ENCODE results near the gene STX16. TPM values are rescaled to one million over a fixed set of nuclear protein-coding genes. Genes with fewer than 3 reads are reported as not detected.

STX16 gene
- total RNA-seq, 4 donors from 2014 or later = 70.2 to 148 (median 85.9) TPM

GRCh38 chr20:58688840-58689239, 37.8 kb downstream of the STX16 start:
- Histone ChIP-seq H3K27me3 (no peaks in the 10 kb centered on the region), H3K36me3 (peaks cover 0 to 19% (median 0%) of the 10 kb centered on the region in 3 donors), H3K4me1 (peaks cover 6 to 38% (median 13%) of the 10 kb centered on the region in 4 donors), H3K4me3 (no peak overlapping the region), H3K9me3 (no peaks in the 10 kb centered on the region), H3K27ac (no peak overlapping the region)
- 44 to 54% methylated on average over 6 of the region's 6 CpGs for WGBS, 2 donors
- TF ChIP-seq POLR2A (IDR thresholded peaks at IDR 0.05) (no peak), EP300 (IDR thresholded peaks at IDR 0.05) (no peak), CTCF (IDR thresholded peaks at IDR 0.05) (no peak)
- DNase-seq (ENCODE audit: low spot score in 2 of 2) = no peak

- DNase-seq (ENCODE audit: low spot score in 2 of 2) = peak in 1 of 2 donors; percentile 56
- Histone ChIP-seq H3K27ac (peak overlapping the region; percentile 87 to 98 (median 92)), H3K4me3 (no peak overlapping the region), H3K9me3 (no peaks in the 10 kb centered on the region), H3K27me3 (no peaks in the 10 kb centered on the region), H3K4me1 (peaks cover 6 to 47% (median 21%) of the 10 kb centered on the region in 4 donors), H3K36me3 (peaks cover 0 to 13% (median 0%) of the 10 kb centered on the region in 3 donors)
- TF ChIP-seq POLR2A (IDR thresholded peaks at IDR 0.05) = peak in 1 of 2 donors; percentile 21
- TF ChIP-seq CTCF (IDR thresholded peaks at IDR 0.05) = no peak
- peak; percentile 70 to 91 for TF ChIP-seq EP300 (IDR thresholded peaks at IDR 0.05)
- WGBS, 2 donors = 25 to 28% methylated on average over 7 of the region's 7 CpGs
Measured at GRCh38 chr20:58690396-58691135, 39.5 kb downstream of the STX16 start.

GRCh38 chr20:58691773-58692578, 40.9 kb downstream of the STX16 start:
- Histone ChIP-seq H3K27me3 (no peaks in the 10 kb centered on the region), H3K4me3 (peak overlapping the region in 1 of 4 donors; percentile 36), H3K27ac (peak overlapping the region; percentile 87 to 98 (median 92)), H3K9me3 (no peaks in the 10 kb centered on the region), H3K4me1 (peaks cover 6 to 47% (median 21%) of the 10 kb centered on the region in 4 donors), H3K36me3 (peaks cover 0 to 20% (median 0%) of the 10 kb centered on the region in 3 donors)
- peak in 1 of 2 donors; percentile 56 for DNase-seq (ENCODE audit: low spot score in 2 of 2)
- WGBS, 2 donors = 52 to 67% methylated on average over 22 to 31 of the region's 31 CpGs
- TF ChIP-seq EP300 (IDR thresholded peaks at IDR 0.05) = peak in 1 of 2 donors; percentile 38
- no peak for TF ChIP-seq POLR2A (IDR thresholded peaks at IDR 0.05)

- Histone ChIP-seq H3K27me3 (no peaks in the 10 kb centered on the region), H3K27ac (peak within 1 kb of the TSS; percentile 87 to 98 (median 92)), H3K36me3 (peaks cover 0 to 27% (median 2%) of the 10 kb centered on the region in 3 donors), H3K4me3 (peak within 1 kb of the TSS; percentile 41 to 71 (median 46)), H3K4me1 (peaks cover 6 to 47% (median 21%) of the 10 kb centered on the region in 4 donors), H3K9me3 (no peaks in the 10 kb centered on the region)
- WGBS, 2 donors = 0 to 1% methylated on average over 31 to 46 of the region's 93 CpGs
- TF ChIP-seq POLR2A (IDR thresholded peaks at IDR 0.05) (peak in 1 of 2 donors; percentile 26), EP300 (IDR thresholded peaks at IDR 0.05) (no peak), CTCF (IDR thresholded peaks at IDR 0.05) (peak in 4 of 5 experiments; percentile 21 to 74 (median 64))
- DNase-seq (ENCODE audit: low spot score in 2 of 2) = peak in 1 of 2 donors; percentile 37
Measured at GRCh38 chr20:58692579-58693225, 41.6 kb downstream of the STX16 start, which contains the start of gene NPEPL1. NPEPL1 (plus strand) TSS chr20:58692800; CDS start chr20:58692901, 101 bp downstream.

Measured in tibial nerve (tissue), 4 donors.